ENCODE data around the gene SNX33. TPM values are rescaled to one million over a fixed set of nuclear protein-coding genes. Genes with fewer than 3 reads are reported as not detected.
A peak's percentile ranks its signal among the peaks of the same experiment; 100 is the strongest.

SNX33 gene
- total RNA-seq, 4 donors from 2014 or later, result 20.3 to 36.4 (median 25.9) TPM

DNA sequence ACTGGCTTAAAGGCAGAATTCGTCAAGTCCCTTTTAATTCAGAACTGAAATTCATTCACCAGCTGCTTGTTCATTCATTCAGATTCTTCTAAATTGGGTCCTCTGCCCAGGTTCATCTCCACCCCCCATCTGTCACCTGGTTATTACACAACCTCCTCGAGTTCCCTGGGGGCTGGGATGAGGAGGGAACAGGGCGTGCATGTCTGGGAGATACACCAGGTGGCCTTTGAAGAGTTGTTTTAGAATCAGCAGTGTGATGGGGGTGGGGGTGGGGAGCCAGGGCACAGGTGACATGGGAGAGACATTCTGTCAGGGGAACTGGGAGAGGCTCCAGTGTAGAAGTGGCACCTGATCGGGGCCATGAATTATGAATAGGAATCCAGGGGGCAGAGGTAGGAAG is 8.2 kb downstream of the SNX33 start:
- TF ChIP-seq POLR2A (IDR thresholded peaks at IDR 0.05), result no peak
- TF ChIP-seq, protein P1, sequence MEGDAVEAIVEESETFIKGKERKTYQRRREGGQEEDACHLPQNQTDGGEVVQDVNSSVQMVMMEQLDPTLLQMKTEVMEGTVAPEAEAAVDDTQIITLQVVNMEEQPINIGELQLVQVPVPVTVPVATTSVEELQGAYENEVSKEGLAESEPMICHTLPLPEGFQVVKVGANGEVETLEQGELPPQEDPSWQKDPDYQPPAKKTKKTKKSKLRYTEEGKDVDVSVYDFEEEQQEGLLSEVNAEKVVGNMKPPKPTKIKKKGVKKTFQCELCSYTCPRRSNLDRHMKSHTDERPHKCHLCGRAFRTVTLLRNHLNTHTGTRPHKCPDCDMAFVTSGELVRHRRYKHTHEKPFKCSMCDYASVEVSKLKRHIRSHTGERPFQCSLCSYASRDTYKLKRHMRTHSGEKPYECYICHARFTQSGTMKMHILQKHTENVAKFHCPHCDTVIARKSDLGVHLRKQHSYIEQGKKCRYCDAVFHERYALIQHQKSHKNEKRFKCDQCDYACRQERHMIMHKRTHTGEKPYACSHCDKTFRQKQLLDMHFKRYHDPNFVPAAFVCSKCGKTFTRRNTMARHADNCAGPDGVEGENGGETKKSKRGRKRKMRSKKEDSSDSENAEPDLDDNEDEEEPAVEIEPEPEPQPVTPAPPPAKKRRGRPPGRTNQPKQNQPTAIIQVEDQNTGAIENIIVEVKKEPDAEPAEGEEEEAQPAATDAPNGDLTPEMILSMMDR (IDR thresholded peaks at IDR 0.05), result no peak
- peak overlapping the region in 2 of 4 donors; percentile 0 to 5 for H3K27ac ChIP-seq
- WGBS, 2 donors, result 53 to 77% methylated on average over 2 to 4 of the region's 4 CpGs
- intact Hi-C loops (cut with DNase I), result no loop called here
- peaks cover 3 to 66% (median 8%) of the 10 kb centered on the region in 3 donors for H3K36me3 ChIP-seq
- no peaks in the 10 kb centered on the region for H3K27me3 ChIP-seq
- H3K4me1 ChIP-seq, result peaks cover 54 to 99% (median 71%) of the 10 kb centered on the region in 3 donors
- H3K4me3 ChIP-seq, result no peak overlapping the region
- H3K9me3 ChIP-seq, result no peaks in the 10 kb centered on the region
- DNase-seq, result no peak

DNA sequence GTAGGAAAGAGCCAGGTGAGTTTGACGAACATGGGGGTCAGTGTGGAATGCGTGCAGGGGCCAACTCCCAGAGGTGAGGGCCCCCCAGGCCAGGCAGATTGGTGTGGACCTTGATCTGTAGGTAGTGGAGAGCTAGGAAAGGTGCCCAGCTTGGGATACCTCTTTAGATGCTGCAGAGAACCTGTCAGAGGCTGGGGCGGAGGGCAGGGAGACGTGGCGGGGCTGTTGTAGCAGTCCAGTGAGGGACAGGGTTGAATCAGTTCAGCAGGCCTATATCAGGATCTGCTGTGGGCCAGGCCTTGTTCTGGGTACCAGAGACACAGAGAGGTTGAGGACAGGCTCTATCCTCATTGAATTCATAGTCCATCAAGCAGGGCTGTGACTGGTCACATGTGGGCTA is 8.6 kb downstream of the SNX33 start:
- intact Hi-C loops (cut with DNase I), result no loop called here
- Histone ChIP-seq H3K36me3 (peaks cover 3 to 62% (median 8%) of the 10 kb centered on the region in 3 donors), H3K27me3 (no peaks in the 10 kb centered on the region), H3K9me3 (no peaks in the 10 kb centered on the region), H3K4me3 (no peak overlapping the region), H3K27ac (peak overlapping the region in 2 of 4 donors; percentile 0 to 14), H3K4me1 (peaks cover 55 to 99% (median 68%) of the 10 kb centered on the region in 3 donors)
- DNase-seq, result no peak
- TF ChIP-seq, protein P1 (IDR thresholded peaks at IDR 0.05), result no peak
- TF ChIP-seq POLR2A (IDR thresholded peaks at IDR 0.05), result no peak
- WGBS, 2 donors, result 89 to 94% methylated on average over 5 of the region's 5 CpGs

- DNase-seq, result no peak
- H3K36me3 ChIP-seq, result peaks cover 3 to 61% (median 8%) of the 10 kb centered on the region in 3 donors
- no peak overlapping the region for H3K4me3 ChIP-seq
- no peaks in the 10 kb centered on the region for H3K9me3 ChIP-seq
- 85 to 90% methylated on average over 3 to 4 of the region's 22 CpGs for WGBS, 2 donors
- peak overlapping the region in 2 of 4 donors; percentile 2 to 14 for H3K27ac ChIP-seq
- peaks cover 55 to 99% (median 68%) of the 10 kb centered on the region in 3 donors for H3K4me1 ChIP-seq
- intact Hi-C loops (cut with DNase I), result no loop called here
- no peak for TF ChIP-seq POLR2A (IDR thresholded peaks at IDR 0.05)
- TF ChIP-seq, protein P1 (IDR thresholded peaks at IDR 0.05), result no peak
- no peaks in the 10 kb centered on the region for H3K27me3 ChIP-seq
Observed at GRCh38 chr15:75656813-75657212, 9.1 kb downstream of the SNX33 start.

DNA sequence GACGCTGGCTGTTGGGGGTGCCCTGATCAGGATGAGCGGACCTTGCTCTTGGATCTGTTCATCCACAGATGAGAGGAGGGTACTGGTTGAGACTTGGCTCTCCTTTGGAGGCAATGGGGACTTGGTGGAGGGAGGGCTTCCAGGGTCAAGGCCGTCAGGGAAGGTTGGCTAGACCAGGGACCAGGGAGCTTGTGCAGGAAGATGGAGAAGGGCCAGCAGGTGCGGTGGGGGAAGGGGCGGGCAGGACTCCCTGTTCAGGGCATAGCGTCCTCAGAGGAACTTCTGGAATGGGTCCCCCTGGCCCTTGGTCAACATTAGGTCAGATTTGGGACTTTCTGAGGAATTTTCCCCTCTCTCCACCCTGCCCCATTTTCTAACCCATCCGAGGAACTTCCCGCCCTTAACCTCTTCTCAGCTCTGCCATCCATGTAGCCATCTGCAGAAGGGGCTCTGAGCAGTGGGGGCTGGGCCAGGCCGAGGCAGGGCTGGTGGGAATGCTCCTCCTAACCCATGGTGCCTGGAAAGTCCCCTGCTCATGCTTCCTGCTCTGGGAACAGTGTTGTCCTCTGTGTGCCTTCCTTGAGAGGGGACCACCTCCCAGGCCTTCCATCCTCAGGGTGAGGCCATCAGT is 11.5 kb downstream of the SNX33 start:
- Histone ChIP-seq H3K27me3 (no peaks in the 10 kb centered on the region), H3K27ac (peak overlapping the region; percentile 89 to 97 (median 93)), H3K9me3 (no peaks in the 10 kb centered on the region), H3K4me1 (peaks cover 39 to 99% (median 67%) of the 10 kb centered on the region in 3 donors), H3K4me3 (no peak overlapping the region), H3K36me3 (peaks cover 3 to 61% (median 8%) of the 10 kb centered on the region in 3 donors)
- TF ChIP-seq POLR2A (IDR thresholded peaks at IDR 0.05), result no peak
- TF ChIP-seq, protein P1 (IDR thresholded peaks at IDR 0.05), result no peak
- 61 to 77% methylated on average over 6 to 7 of the region's 9 CpGs for WGBS, 2 donors
- intact Hi-C loops (cut with DNase I), result no loop called here
- DNase-seq, result no peak

DNA sequence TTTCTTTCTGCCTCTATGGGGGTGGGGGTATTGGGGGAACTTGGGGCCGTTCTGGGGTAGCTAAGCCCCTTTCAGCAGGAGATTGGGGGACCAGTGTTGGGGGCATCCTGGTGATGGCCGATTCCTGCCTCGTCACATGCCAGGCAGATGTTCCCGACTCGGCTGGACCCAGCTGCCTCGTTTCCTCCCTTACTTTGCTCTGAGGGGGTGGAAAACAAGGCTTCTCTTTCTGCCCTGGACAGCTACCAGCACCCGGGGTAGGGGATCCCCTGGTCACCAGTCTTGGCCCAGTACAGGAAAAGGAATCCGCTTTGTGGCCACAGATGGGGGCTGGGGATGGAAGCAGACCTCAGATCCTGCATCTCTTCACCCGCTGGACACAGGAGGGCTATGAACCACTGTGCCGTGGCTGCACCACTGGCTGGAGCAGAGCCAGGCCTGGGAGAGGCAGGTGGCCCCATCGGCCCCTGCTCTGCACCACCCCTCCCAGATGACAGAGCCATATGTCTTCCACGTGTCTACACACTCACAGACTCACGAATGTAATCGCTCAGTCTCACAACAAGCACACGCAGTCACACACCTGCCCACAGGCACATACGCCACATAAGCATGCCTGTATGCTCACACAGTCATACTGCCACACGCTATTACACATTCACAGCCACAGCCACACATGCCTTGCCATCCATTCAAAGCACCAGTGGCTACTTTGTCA is 12.4 kb downstream of the SNX33 start:
- peaks cover 31 to 99% (median 65%) of the 10 kb centered on the region in 3 donors for H3K4me1 ChIP-seq
- H3K4me3 ChIP-seq, result no peak overlapping the region
- H3K36me3 ChIP-seq, result peaks cover 3 to 58% (median 8%) of the 10 kb centered on the region in 3 donors
- WGBS, 2 donors, result 53 to 80% methylated on average over 1 to 11 of the region's 17 CpGs
- H3K27ac ChIP-seq, result peak overlapping the region; percentile 89 to 97 (median 93)
- no peak for DNase-seq
- intact Hi-C loops (cut with DNase I), result no loop called here
- no peaks in the 10 kb centered on the region for H3K9me3 ChIP-seq
- no peaks in the 10 kb centered on the region for H3K27me3 ChIP-seq
- TF ChIP-seq, protein P1 (IDR thresholded peaks at IDR 0.05), result no peak
- TF ChIP-seq POLR2A (IDR thresholded peaks at IDR 0.05), result no peak
